Measurements from ENCODE around the gene ATOH8. TPM values are rescaled to one million over a fixed set of nuclear protein-coding genes. Genes with fewer than 3 reads are reported as not detected.
"Not testable (repeated sequence)": the region's sequence is repeated elsewhere in the genome, so short reads cannot be mapped to it uniquely, and the experiment has no call there.

Gene ATOH8
- total RNA-seq, 1 donor from 2014 or later: 13.8 TPM

- peaks cover 12% of the 10 kb centered on the region for H3K27me3 Mint-ChIP-seq (ENCODE audit: low read depth)
- H3K27ac Mint-ChIP-seq: no peak overlapping the region
- no peaks in the 10 kb centered on the region for H3K9me3 Mint-ChIP-seq
- no peak for TF ChIP-seq CTCF (IDR thresholded peaks at IDR 0.05; ENCODE audit: unreplicated experiment)
- H3K4me1 Mint-ChIP-seq: peaks cover 15% of the 10 kb centered on the region
- no peak overlapping the region for H3K4me3 Mint-ChIP-seq
- H3K36me3 Mint-ChIP-seq: no peaks in the 10 kb centered on the region
- peak in 1 of 2 experiments; percentile 21 for DNase-seq (ENCODE audit: low spot score in 2 of 2, unreplicated experiment in 2 of 2)
These were observed 42.2 kb upstream of the ATOH8 start for GRCh38 chr2:85711578-85712060.

GRCh38 chr2:85712336-85712735, 41.5 kb upstream of the ATOH8 start:
- Mint-ChIP-seq H3K27ac (no peak overlapping the region), H3K4me3 (no peak overlapping the region), H3K36me3 (no peaks in the 10 kb centered on the region), H3K27me3 (ENCODE audit: low read depth) (peaks cover 9% of the 10 kb centered on the region), H3K9me3 (no peaks in the 10 kb centered on the region), H3K4me1 (peaks cover 13% of the 10 kb centered on the region)
- no peak for DNase-seq (ENCODE audit: low spot score in 2 of 2, unreplicated experiment in 2 of 2)
- TF ChIP-seq CTCF (IDR thresholded peaks at IDR 0.05; ENCODE audit: unreplicated experiment): no peak

- peaks cover 4% of the 10 kb centered on the region for H3K27me3 Mint-ChIP-seq (ENCODE audit: low read depth)
- no peak overlapping the region for H3K27ac Mint-ChIP-seq
- H3K4me1 Mint-ChIP-seq: peaks cover 19% of the 10 kb centered on the region
- H3K9me3 Mint-ChIP-seq: no peaks in the 10 kb centered on the region
- no peaks in the 10 kb centered on the region for H3K36me3 Mint-ChIP-seq
- no peak for TF ChIP-seq CTCF (IDR thresholded peaks at IDR 0.05; ENCODE audit: unreplicated experiment)
- H3K4me3 Mint-ChIP-seq: no peak overlapping the region
- DNase-seq (ENCODE audit: low spot score in 2 of 2, unreplicated experiment in 2 of 2): no peak
These were observed 40.8 kb upstream of the ATOH8 start for GRCh38 chr2:85712849-85713612.

GRCh38 chr2:85713836-85714235, 40.0 kb upstream of the ATOH8 start:
- Mint-ChIP-seq H3K4me3 (no peak overlapping the region), H3K36me3 (no peaks in the 10 kb centered on the region), H3K27me3 (ENCODE audit: low read depth) (peaks cover 2% of the 10 kb centered on the region), H3K9me3 (no peaks in the 10 kb centered on the region), H3K27ac (no peak overlapping the region), H3K4me1 (peaks cover 22% of the 10 kb centered on the region)
- DNase-seq (ENCODE audit: low spot score in 2 of 2, unreplicated experiment in 2 of 2): no peak
- TF ChIP-seq CTCF (IDR thresholded peaks at IDR 0.05; ENCODE audit: unreplicated experiment): no peak

GRCh38 chr2:85714421-85714820, 39.4 kb upstream of the ATOH8 start:
- not testable (repeated sequence) for H3K27me3 Mint-ChIP-seq (ENCODE audit: low read depth); H3K27ac Mint-ChIP-seq; DNase-seq (ENCODE audit: low spot score in 2 of 2, unreplicated experiment in 2 of 2); H3K36me3 Mint-ChIP-seq; H3K9me3 Mint-ChIP-seq; H3K4me3 Mint-ChIP-seq
- peaks cover 20% of the 10 kb centered on the region for H3K4me1 Mint-ChIP-seq

GRCh38 chr2:85714841-85715240, 39.0 kb upstream of the ATOH8 start:
- DNase-seq (ENCODE audit: low spot score in 2 of 2, unreplicated experiment in 2 of 2): no peak
- Mint-ChIP-seq H3K36me3 (no peaks in the 10 kb centered on the region), H3K27ac (no peak overlapping the region), H3K9me3 (no peaks in the 10 kb centered on the region), H3K4me1 (peaks cover 16% of the 10 kb centered on the region), H3K27me3 (ENCODE audit: low read depth) (peaks cover 3% of the 10 kb centered on the region), H3K4me3 (no peak overlapping the region)
- TF ChIP-seq CTCF (IDR thresholded peaks at IDR 0.05; ENCODE audit: unreplicated experiment): no peak

Data from mesothelial cell of epicardium (in vitro differentiated cells).